H9 (cell line): ENCODE data around the gene PHF20. TPM values are rescaled to one million over a fixed set of nuclear protein-coding genes. Genes with fewer than 3 reads are reported as not detected.

Experiments
- DNase-seq: peaks from one replicate; pipeline ENCODE4 v3.0.0-alpha.2; 2017
- H2AFZ ChIP-seq: one replicate; pipeline ENCODE4 v1.6.1; 2013; ENCODE audit warnings: mild to moderate bottlenecking, low read length, control low read depth, moderate library complexity
- H2AK5ac ChIP-seq: 2 replicates; pipeline ENCODE4 v1.6.1; 2013; ENCODE audit warnings: low read length, control low read depth, mixed read lengths; ENCODE audit not compliant: insufficient read length
- H2BK120ac ChIP-seq: one replicate; pipeline ENCODE4 v1.6.1; 2013; ENCODE audit warnings: low read depth, mild to moderate bottlenecking, low read length, control low read depth, inconsistent platforms; ENCODE audit not compliant: poor library complexity, severe bottlenecking
- H2BK12ac ChIP-seq: 2 replicates; pipeline ENCODE4 v1.6.1; 2013; ENCODE audit warnings: low read length, control low read depth, mixed read lengths, low read depth; ENCODE audit not compliant: insufficient read length
- H2BK15ac ChIP-seq: 2 replicates; pipeline ENCODE4 v1.6.1; 2013; ENCODE audit warnings: low read depth, low read length, control low read depth
- H2BK20ac ChIP-seq: one replicate; pipeline ENCODE4 v1.6.1; 2013; ENCODE audit warnings: low read depth, mild to moderate bottlenecking, low read length, control low read depth, inconsistent platforms; ENCODE audit not compliant: poor library complexity, severe bottlenecking
- H2BK5ac ChIP-seq: 2 replicates; pipeline ENCODE4 v1.6.1; 2013; ENCODE audit warnings: low read length, control low read depth, mixed read lengths; ENCODE audit not compliant: insufficient read length
- H3K14ac ChIP-seq: 2 replicates; pipeline ENCODE4 v1.6.1; 2013; ENCODE audit warnings: low read length, control low read depth; ENCODE audit not compliant: insufficient read depth
- H3K18ac ChIP-seq: 2 replicates; pipeline ENCODE4 v1.6.1; 2013; ENCODE audit warnings: low read depth, mild to moderate bottlenecking, mixed read lengths, low read length, control low read depth; ENCODE audit not compliant: insufficient read length
- H3K23ac ChIP-seq: 2 replicates; pipeline ENCODE4 v1.6.1; 2013; ENCODE audit warnings: low read length, control low read depth, mixed read lengths, low read depth; ENCODE audit not compliant: insufficient read length
- H3K23me2 ChIP-seq: 2 replicates; pipeline ENCODE4 v1.6.1; 2013; ENCODE audit warnings: low read depth, mild to moderate bottlenecking, mixed read lengths, low read length, control low read depth; ENCODE audit not compliant: insufficient read length, poor library complexity, severe bottlenecking
- H3K27ac ChIP-seq: 2 replicates; pipeline ENCODE4 v1.5.1; 2013; ENCODE audit warnings: low read length, control low read depth, mixed read lengths, low read depth; ENCODE audit not compliant: insufficient read length
- H3K27me3 ChIP-seq: 2 replicates; pipeline ENCODE4 v1.6.1; 2013; ENCODE audit warnings: low read length, control low read depth, inconsistent platforms; ENCODE audit not compliant: insufficient read depth
- H3K4ac ChIP-seq: 2 replicates; pipeline ENCODE4 v1.6.1; 2013; ENCODE audit warnings: low read depth, mild to moderate bottlenecking, control low read depth, inconsistent platforms, low read length, moderate library complexity
- H3K4me1 ChIP-seq: 2 replicates; pipeline ENCODE4 v1.6.1; 2013; ENCODE audit warnings: low read length, control low read depth, inconsistent platforms; ENCODE audit not compliant: insufficient read depth
- H3K4me2 ChIP-seq: 2 replicates; pipeline ENCODE4 v1.6.1; 2013; ENCODE audit warnings: low read length, control low read depth, mixed read lengths; ENCODE audit not compliant: insufficient read length, insufficient read depth
- H3K56ac ChIP-seq: 2 replicates; pipeline ENCODE4 v1.6.1; 2013; ENCODE audit warnings: low read depth, mild to moderate bottlenecking, mixed read lengths, low read length, control low read depth; ENCODE audit not compliant: insufficient read length
- H3K79me1 ChIP-seq: 2 replicates; pipeline ENCODE4 v1.6.1; 2013; ENCODE audit warnings: low read depth, mild to moderate bottlenecking, moderate library complexity, low read length, control low read depth, inconsistent platforms; ENCODE audit not compliant: insufficient read depth, poor library complexity, severe bottlenecking
- H3K79me2 ChIP-seq: 2 replicates; pipeline ENCODE4 v1.6.1; 2013; ENCODE audit warnings: low read length, control low read depth, inconsistent platforms; ENCODE audit not compliant: insufficient read depth
- H3K9ac ChIP-seq: 2 replicates; pipeline ENCODE4 v1.6.1; 2013; ENCODE audit warnings: low read length, control low read depth, mixed read lengths; ENCODE audit not compliant: insufficient read length; ENCODE audit errors: extremely low read depth
- H3K9me3 ChIP-seq: one replicate; pipeline ENCODE4 v1.6.1; 2013; ENCODE audit warnings: low read depth, low read length, inconsistent platforms; ENCODE audit not compliant: control insufficient read depth
- H3T11ph ChIP-seq: one replicate; pipeline ENCODE4 v1.6.1; 2013; ENCODE audit warnings: mild to moderate bottlenecking, low read length, control low read depth, inconsistent platforms
- H4K20me1 ChIP-seq: one replicate; pipeline ENCODE4 v1.6.1; 2013; ENCODE audit not compliant: control insufficient read depth, insufficient read length, insufficient read depth
- H4K5ac ChIP-seq: 2 replicates; pipeline ENCODE4 v1.6.1; 2013; ENCODE audit warnings: low read depth, mild to moderate bottlenecking, mixed read lengths, low read length, control low read depth; ENCODE audit not compliant: insufficient read length
- H4K8ac ChIP-seq: replicated peaks from 2 replicates; pipeline ENCODE4 v1.6.1; 2013; ENCODE audit warnings: low read length, control low read depth, mixed read lengths, low read depth; ENCODE audit not compliant: insufficient read length
- H4K91ac ChIP-seq: 2 replicates; pipeline ENCODE4 v1.6.1; 2013; ENCODE audit warnings: low read depth, mild to moderate bottlenecking, moderate library complexity, mixed read lengths, low read length, control low read depth; ENCODE audit not compliant: insufficient read length
- H3K27ac Mint-ChIP-seq, 3 experiments: 2 replicates in 2 of 3; 3 replicates in 1 of 3; pipeline ENCODE4 v1.8.0; 2020 to 2021; ENCODE audit warnings: mixed read lengths in 3 of 3, mild to moderate bottlenecking in 1 of 3, moderate library complexity in 1 of 3
- H3K27me3 Mint-ChIP-seq: 2 replicates; pipeline ENCODE4 v1.8.0; 2021; ENCODE audit warnings: low read depth, mild to moderate bottlenecking, moderate library complexity, mixed read lengths
- H3K36me3 Mint-ChIP-seq, 3 experiments: 2 replicates in 2 of 3; 3 replicates in 1 of 3; pipeline ENCODE4 v1.8.0; 2020 to 2021; ENCODE audit warnings: low read depth in 3 of 3, mixed read lengths in 3 of 3; ENCODE audit not compliant: insufficient read depth in 1 of 3
- H3K4me1 Mint-ChIP-seq, 2 experiments: 2 replicates each; pipeline ENCODE4 v1.8.0; 2020; ENCODE audit warnings: mixed read lengths in 2 of 2
- H3K4me3 Mint-ChIP-seq, 2 experiments: 2 replicates in 1 of 2; 3 replicates in 1 of 2; pipeline ENCODE4 v1.8.0; 2020 to 2021; ENCODE audit warnings: mild to moderate bottlenecking in 2 of 2, mixed read lengths in 2 of 2, moderate library complexity in 1 of 2
- H3K9me3 Mint-ChIP-seq, 2 experiments: 2 replicates in 1 of 2; 3 replicates in 1 of 2; pipeline ENCODE4 v1.8.0; 2020; ENCODE audit warnings: mild to moderate bottlenecking in 2 of 2, mixed read lengths in 2 of 2, moderate library complexity in 1 of 2
- CTCF ChIP-seq: fragments of 200-600 bp; sonication (generic); conservative IDR thresholded peaks from 3 replicates; pipeline ENCODE4 v1.8.0; 2021; ENCODE audit warnings: antibody characterized with exemption, mild to moderate bottlenecking
- WGBS: extraction: QIAGEN DNeasy Blood & Tissue Kit; methylation state at CpG from one replicate; pipeline ENCODE4 v1.1.7; 2013; ENCODE audit warnings: missing lambda C conversion rate, low lambda C conversion rate, mixed read lengths; ENCODE audit not compliant: insufficient read length; ENCODE audit errors: extremely low coverage; 5-methylcytosine and 5-hydroxymethylcytosine counted together
- total RNA-seq: library from RNA; stranded (reverse); gene quantifications from 2 replicates; pipeline ENCODE4 v1.2.1, GENCODE V29; 2021

The PHF20 gene
- total RNA-seq, 1 experiment from 2014 or later = 50.3 TPM

GRCh38 chr20:35729283-35729807 lies 42.5 kb upstream of the PHF20 start:
- no peaks in the 10 kb centered on the region for H3K4me1 ChIP-seq
- no peak overlapping the region for H4K8ac ChIP-seq
- Mint-ChIP-seq H3K27me3 (no peaks in the 10 kb centered on the region; the same call in 1 of the 2 replicates), H3K36me3 (peaks cover 58 to 95% (median 94%) of the 10 kb centered on the region in 3 experiments), H3K4me3 (no peak overlapping the region), H3K27ac (no peak overlapping the region; a peak in 1 of 7 replicates), H3K4me1 (0 out of 4 replicates have a peak, but pooled peaks cover 0 to 1% of the 10 kb centered on the region in 2 experiments), H3K9me3 (no peaks in the 10 kb centered on the region)
- no peak overlapping the region for H2AFZ ChIP-seq
- H3K9me3 ChIP-seq = no peaks in the 10 kb centered on the region
- H2BK5ac ChIP-seq = no peak overlapping the region
- H2BK12ac ChIP-seq = no peak overlapping the region
- H4K20me1 ChIP-seq = no peaks in the 10 kb centered on the region
- no peak overlapping the region for H3K18ac ChIP-seq
- H2AK5ac ChIP-seq = no peak overlapping the region
- H4K5ac ChIP-seq = no peak overlapping the region
- H2BK15ac ChIP-seq = no peak overlapping the region
- no peak overlapping the region for H3K56ac ChIP-seq
- no peak overlapping the region for H2BK20ac ChIP-seq
- no peak overlapping the region for H3T11ph ChIP-seq
- H3K23me2 ChIP-seq = no peaks in the 10 kb centered on the region
- no peak for TF ChIP-seq CTCF
- H3K4ac ChIP-seq = no peak overlapping the region
- H3K4me2 ChIP-seq = no peak overlapping the region
- no peak overlapping the region for H4K91ac ChIP-seq
- H2BK120ac ChIP-seq = no peak overlapping the region
- no peak overlapping the region for H3K14ac ChIP-seq
- H3K27me3 ChIP-seq = no peaks in the 10 kb centered on the region
- H3K9ac ChIP-seq = no peak overlapping the region
- peaks cover 4% of the 10 kb centered on the region; the same call in 1 of the 2 replicates for H3K79me2 ChIP-seq
- H3K23ac ChIP-seq = no peak overlapping the region
- DNase-seq = no peak
- no CpG with 5 or more reads among the region's 7 CpGs for WGBS
- no peak overlapping the region for H3K27ac ChIP-seq
- peaks cover 9% of the 10 kb centered on the region for H3K79me1 ChIP-seq
